Measurements from ENCODE around the gene PRKCB.

GRCh38 chr16:24208710-24209109 lies 372.9 kb downstream of the PRKCB start:
- no peak for TF ChIP-seq POLR2A (IDR thresholded peaks at IDR 0.05)
- TF ChIP-seq, protein P1, sequence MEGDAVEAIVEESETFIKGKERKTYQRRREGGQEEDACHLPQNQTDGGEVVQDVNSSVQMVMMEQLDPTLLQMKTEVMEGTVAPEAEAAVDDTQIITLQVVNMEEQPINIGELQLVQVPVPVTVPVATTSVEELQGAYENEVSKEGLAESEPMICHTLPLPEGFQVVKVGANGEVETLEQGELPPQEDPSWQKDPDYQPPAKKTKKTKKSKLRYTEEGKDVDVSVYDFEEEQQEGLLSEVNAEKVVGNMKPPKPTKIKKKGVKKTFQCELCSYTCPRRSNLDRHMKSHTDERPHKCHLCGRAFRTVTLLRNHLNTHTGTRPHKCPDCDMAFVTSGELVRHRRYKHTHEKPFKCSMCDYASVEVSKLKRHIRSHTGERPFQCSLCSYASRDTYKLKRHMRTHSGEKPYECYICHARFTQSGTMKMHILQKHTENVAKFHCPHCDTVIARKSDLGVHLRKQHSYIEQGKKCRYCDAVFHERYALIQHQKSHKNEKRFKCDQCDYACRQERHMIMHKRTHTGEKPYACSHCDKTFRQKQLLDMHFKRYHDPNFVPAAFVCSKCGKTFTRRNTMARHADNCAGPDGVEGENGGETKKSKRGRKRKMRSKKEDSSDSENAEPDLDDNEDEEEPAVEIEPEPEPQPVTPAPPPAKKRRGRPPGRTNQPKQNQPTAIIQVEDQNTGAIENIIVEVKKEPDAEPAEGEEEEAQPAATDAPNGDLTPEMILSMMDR (IDR thresholded peaks at IDR 0.05), result no peak
